Activated CD4-positive, alpha-beta memory T cell treated with anti-CD3 and anti-CD28 coated beads for 36 hours (primary cell): ENCODE measurements around the gene CARD11. TPM values are rescaled to one million over a fixed set of nuclear protein-coding genes. Genes with fewer than 3 reads are reported as not detected.
A peak's percentile ranks its signal among the peaks of the same experiment; 100 is the strongest.

Experiments
- CTCF ChIA-PET: fragments of 350-600 bp; sonication (Branson Sonifier 250); formaldehyde crosslinking; loops from one replicate; lab custom pipeline; 2021; ENCODE audit warnings: antibody characterized with exemption, inconsistent platforms; lab: Charles Lee
- POLR2A ChIA-PET: fragments of 350-600 bp; sonication (Branson Sonifier 250); formaldehyde crosslinking; loops from one replicate; lab custom pipeline; 2021; ENCODE audit warnings: antibody characterized with exemption; lab: Charles Lee
- DNase-seq: peaks from one replicate; pipeline ENCODE4 v3.0.0-alpha.2; 2020
- H3K27ac Mint-ChIP-seq: one replicate; pipeline ENCODE4 v1.8.0; 2021; ENCODE audit warnings: mixed read lengths
- H3K27me3 Mint-ChIP-seq: one replicate; pipeline ENCODE4 v1.8.0; 2021; ENCODE audit warnings: mixed read lengths
- H3K36me3 Mint-ChIP-seq: one replicate; pipeline ENCODE4 v1.8.0; 2021; ENCODE audit warnings: mixed read lengths
- H3K4me1 Mint-ChIP-seq: one replicate; pipeline ENCODE4 v1.8.0; 2021; ENCODE audit warnings: low read depth, mixed read lengths
- H3K4me3 Mint-ChIP-seq: one replicate; pipeline ENCODE4 v1.8.0; 2021; ENCODE audit warnings: mild to moderate bottlenecking, mixed read lengths
- H3K9me3 Mint-ChIP-seq: one replicate; pipeline ENCODE4 v1.8.0; 2021; ENCODE audit warnings: mixed read lengths
- intact Hi-C: fragments of 100-400 bp; cut with micrococcal nuclease; formaldehyde crosslinking; loops from one replicate; pipeline ENCODE4 v1.15.1; 2023
- total RNA-seq, 2 experiments: library from RNA; stranded (reverse); gene quantifications; one replicate each; pipeline ENCODE4 v1.2.3, GENCODE V29; 2021

Gene CARD11
- total RNA-seq, 2 experiments from 2014 or later = 107 to 108 TPM

DNA sequence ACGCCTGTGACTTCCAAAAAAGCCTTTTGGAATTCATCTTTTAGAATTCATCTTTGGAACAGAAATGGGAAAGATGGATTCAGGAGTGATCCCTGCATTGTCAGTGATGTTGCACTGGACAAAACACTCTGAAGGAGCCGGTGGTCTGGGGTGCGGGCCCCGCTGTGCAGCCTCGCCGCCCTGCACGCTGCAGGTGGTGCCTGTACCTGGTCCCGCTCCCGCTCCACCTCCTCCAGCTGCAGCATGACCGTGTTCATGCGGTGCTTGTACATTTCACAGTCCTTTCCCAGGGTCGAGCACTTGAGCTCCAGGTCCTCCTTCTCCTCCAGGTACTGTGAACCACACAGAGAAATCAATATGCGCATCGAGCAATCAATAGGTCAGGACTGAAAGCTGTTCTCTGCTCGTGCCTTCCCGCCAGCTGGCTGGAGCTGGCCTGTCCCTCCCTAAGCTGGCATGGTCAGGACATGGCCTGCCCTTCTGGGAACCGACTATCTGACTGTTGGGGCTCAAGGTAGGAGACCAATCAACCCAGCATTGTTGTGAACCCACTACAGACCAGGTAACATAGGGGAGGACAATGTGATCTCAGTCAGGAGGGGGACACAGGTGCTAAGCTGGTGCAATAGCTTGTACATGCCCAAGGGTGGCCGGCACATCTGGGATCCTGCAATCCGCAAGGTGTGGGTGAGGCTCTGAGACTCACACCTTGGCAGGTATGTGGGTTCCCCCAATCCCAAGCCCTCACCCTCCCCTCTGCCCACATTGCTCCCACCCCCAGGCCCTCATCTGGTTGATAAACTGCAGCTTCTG, 105.8 kb downstream of the CARD11 start:
- peak; percentile 5 for DNase-seq
- H3K4me3 Mint-ChIP-seq = no peak overlapping the region
- CTCF ChIA-PET = no interaction called here
- peaks cover 46% of the 10 kb centered on the region for H3K36me3 Mint-ChIP-seq
- POLR2A ChIA-PET = no interaction called here
- H3K27ac Mint-ChIP-seq = no peak overlapping the region
- intact Hi-C loops = no loop called here
- no peaks in the 10 kb centered on the region for H3K9me3 Mint-ChIP-seq
- H3K27me3 Mint-ChIP-seq = no peaks in the 10 kb centered on the region
- H3K4me1 Mint-ChIP-seq = peaks cover 18% of the 10 kb centered on the region

DNA sequence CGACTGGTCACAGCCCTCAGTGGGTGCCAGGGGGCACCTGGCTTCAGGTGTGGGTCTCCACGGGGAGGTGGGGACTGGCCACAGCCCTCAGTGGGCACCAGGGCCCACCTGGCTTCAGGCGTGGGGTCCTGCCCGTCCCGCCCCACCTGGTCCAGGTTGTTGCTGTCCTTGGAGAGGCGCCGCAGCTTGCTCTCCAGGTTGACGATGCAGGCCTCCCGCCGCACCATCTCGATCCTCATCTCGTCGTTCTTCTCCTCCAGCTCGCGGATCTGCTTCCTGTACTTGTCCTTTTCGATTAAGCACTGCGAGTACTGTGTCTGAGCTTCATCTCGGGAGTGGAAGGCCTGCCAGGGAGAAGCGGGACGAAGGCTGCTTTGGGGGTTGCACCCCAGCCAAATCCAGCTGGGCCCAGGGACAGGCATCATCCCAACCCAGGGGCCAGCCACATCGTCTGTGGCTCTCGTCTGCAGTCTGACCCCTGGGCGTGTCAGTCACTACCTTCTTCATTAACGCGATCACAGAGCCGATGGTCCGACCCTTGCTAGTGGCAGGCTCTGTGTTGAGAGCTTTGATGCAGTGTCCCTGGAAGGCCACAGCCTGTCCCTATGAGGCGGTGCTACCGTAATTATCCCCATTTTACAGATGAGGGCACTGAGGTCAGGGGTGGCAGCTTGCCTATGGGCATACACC, 106.6 kb downstream of the CARD11 start:
- no peaks in the 10 kb centered on the region for H3K9me3 Mint-ChIP-seq
- no peak overlapping the region for H3K4me3 Mint-ChIP-seq
- intact Hi-C loops = no loop called here
- H3K4me1 Mint-ChIP-seq = peaks cover 18% of the 10 kb centered on the region
- no peak overlapping the region for H3K27ac Mint-ChIP-seq
- CTCF ChIA-PET = no interaction called here
- no peak for DNase-seq
- no peaks in the 10 kb centered on the region for H3K27me3 Mint-ChIP-seq
- POLR2A ChIA-PET = no interaction called here
- H3K36me3 Mint-ChIP-seq = peaks cover 51% of the 10 kb centered on the region

DNA sequence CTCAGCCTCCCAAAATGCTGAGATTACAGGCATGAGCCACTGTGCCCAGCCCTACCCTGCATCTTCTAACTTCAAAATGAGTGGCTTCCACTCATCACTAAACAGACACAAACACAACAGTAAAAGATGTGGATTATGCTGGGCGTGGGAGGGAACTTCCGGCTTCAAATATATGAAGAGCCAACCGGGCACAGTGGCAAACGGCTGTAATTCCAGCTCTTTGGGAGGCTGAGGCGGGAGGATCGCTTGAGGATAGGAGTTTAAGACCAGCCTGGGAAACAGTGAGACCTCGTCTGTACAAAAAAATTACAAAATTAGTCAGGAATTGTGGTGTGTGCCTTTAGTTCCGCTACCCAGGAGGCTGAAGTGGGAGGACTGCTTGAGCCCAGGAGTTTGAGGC, 107.4 kb downstream of the CARD11 start:
- H3K9me3 Mint-ChIP-seq = no peaks in the 10 kb centered on the region
- H3K27ac Mint-ChIP-seq = no peak overlapping the region
- peaks cover 53% of the 10 kb centered on the region for H3K36me3 Mint-ChIP-seq
- peaks cover 18% of the 10 kb centered on the region for H3K4me1 Mint-ChIP-seq
- no peak overlapping the region for H3K4me3 Mint-ChIP-seq
- no peak for DNase-seq
- no peaks in the 10 kb centered on the region for H3K27me3 Mint-ChIP-seq
- intact Hi-C loops = no loop called here
- ChIA-PET POLR2A (no interaction called here), CTCF (no interaction called here)

DNA sequence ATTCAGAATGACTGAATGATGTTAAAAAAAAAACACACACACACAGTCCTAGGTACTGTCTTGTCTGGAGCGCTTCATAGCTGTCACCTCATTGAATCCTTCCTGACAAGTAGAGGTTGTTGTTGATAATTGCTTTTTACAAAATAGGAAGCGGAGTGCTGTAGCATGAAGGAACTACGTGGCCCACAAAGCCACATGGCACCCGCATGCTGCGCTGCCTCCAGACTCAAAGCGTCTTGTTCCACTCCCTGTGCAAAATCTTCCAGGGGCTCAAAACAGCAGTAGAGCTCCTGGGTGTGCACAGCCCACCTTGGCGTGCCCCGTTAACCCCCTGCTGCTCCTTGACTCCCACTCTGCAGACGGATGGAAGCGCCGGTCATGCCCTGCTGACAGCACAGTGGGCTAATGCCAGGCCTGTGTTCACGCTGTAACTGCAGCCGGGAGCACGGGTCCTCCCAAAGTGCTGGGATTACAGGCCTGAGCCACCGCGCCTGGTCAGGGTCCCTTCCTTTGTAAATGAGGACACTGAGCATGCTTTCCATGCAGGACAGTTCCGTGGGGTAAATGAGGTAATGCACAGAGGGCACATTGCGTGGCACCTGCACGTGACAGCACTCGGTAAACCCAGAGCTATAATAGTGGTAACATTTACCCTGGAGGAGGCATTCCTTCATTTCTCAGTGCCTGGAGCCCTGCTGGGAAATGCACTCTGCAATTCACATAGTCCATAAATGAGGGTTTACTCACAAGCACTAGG, 108.5 kb downstream of the CARD11 start:
- no peak for DNase-seq
- no peak overlapping the region for H3K4me3 Mint-ChIP-seq
- ChIA-PET POLR2A (interaction anchor here (0.6 kb wide), 1 partner anchor 181 kb away, joined by 3 read pairs; no protein-coding TSS in a partner anchor), CTCF (interaction anchor here (1.9 kb wide), 1 partner anchor 220 kb away, joined by 10 read pairs; no protein-coding TSS in a partner anchor)
- no peaks in the 10 kb centered on the region for H3K9me3 Mint-ChIP-seq
- H3K27me3 Mint-ChIP-seq = no peaks in the 10 kb centered on the region
- H3K4me1 Mint-ChIP-seq = peaks cover 18% of the 10 kb centered on the region
- H3K27ac Mint-ChIP-seq = peak overlapping the region; percentile 92
- H3K36me3 Mint-ChIP-seq = peaks cover 60% of the 10 kb centered on the region
- intact Hi-C loops = no loop called here

DNA sequence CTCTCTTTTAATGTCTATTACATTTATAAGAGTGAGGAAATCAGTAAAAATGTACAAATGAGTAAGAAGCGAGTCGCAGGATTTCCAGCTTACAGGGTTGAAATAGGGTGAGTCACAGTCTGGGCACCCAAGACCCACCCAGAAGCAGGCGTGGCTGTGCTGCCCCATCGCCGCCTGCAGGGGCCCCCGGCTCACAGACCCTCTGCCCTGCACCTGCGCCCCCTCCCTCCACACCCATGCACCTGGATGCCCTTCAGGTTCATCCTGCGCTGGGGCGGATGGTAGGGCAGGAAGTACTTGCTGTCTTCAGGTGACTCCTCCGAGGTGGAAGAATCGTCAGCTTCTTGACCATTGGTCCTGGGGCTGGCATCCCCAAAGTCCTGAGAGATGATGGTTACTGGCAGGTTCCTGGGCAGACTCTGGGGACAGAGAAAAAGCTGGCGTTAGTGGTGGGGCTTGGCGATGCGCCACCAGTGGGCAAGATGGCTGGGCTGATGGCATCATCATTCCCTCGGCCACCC, 109.4 kb downstream of the CARD11 start:
- CTCF ChIA-PET = interaction anchor here (0.7 to 1.9 kb wide), 4 partner anchors 18 to 221 kb away, joined by 3 to 10 read pairs (median 4); no protein-coding TSS in a partner anchor
- POLR2A ChIA-PET = interaction anchor here (0.6 kb wide), 1 partner anchor 180 kb away, joined by 3 read pairs; no protein-coding TSS in a partner anchor
- DNase-seq = peak; percentile 60
- no peaks in the 10 kb centered on the region for H3K9me3 Mint-ChIP-seq
- H3K4me3 Mint-ChIP-seq = no peak overlapping the region
- peaks cover 54% of the 10 kb centered on the region for H3K36me3 Mint-ChIP-seq
- H3K27ac Mint-ChIP-seq = peak overlapping the region; percentile 92
- H3K4me1 Mint-ChIP-seq = peaks cover 14% of the 10 kb centered on the region
- H3K27me3 Mint-ChIP-seq = no peaks in the 10 kb centered on the region
- intact Hi-C loops = no loop called here

DNA sequence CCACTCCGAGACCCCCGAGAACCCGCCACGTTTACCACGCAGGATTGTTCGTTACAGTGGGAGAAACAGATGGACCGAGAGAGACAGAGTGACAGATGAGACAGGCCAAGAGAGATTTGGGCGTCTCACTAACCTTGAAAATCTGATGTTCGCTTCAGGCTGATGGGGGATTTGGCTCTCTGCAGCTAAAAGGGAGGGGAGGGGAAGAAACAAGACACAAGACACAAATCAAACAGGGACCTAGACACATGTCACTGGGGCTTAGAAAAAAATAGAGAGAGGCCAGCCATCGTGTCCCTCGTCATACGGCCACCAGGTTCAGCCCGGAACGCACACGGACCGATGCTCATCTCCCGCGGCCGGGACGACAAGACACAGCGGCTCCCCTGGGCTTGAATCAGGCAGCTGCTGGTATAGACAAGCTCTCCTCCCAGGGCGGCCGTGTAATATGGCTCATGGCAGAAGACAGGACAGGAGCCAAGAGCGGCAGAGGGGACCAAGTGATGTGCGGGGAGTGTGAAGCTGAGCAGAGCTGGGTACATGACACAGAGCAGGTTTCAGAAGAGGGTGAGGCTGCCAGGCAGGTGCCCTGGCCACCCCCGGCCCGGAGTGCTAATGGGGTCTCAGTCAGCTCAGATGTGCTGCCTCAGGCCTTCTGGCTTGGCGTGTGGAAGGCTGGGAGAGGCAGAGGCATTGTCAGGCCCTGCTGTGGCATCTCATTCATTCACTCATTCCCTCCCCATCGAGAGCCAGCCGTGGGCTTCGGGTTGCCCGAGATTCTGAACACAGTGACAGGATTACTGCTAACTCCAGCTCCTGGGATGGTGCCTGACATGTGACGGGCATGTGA, 111.0 kb downstream of the CARD11 start:
- H3K36me3 Mint-ChIP-seq = peaks cover 46% of the 10 kb centered on the region
- CTCF ChIA-PET = interaction anchor here (1.2 to 1.9 kb wide), 3 partner anchors 47 to 222 kb away, joined by 3 to 10 read pairs (median 5); no protein-coding TSS in a partner anchor
- peak overlapping the region; percentile 25 for H3K27ac Mint-ChIP-seq

DNA sequence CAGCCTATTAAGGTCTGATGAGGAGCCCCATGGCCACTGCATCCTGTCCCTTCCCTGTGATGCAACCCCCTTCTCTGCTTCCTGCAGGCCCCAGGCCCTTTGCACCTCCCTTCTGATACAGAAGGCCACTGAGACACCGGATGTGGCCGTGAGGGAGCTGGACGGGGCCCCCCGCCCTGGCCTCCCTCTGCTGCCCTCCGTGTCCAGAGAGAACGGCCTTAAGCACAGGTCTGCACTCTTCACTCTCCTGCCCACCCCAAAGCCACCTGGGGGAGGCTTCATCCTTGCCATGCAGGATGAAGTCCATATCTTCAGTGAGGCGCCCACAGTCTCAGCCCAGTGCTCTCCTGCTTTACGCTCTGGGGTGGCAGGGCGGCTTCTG, 112.6 kb downstream of the CARD11 start:
- Mint-ChIP-seq H3K9me3 (no peaks in the 10 kb centered on the region), H3K4me3 (no peak overlapping the region), H3K4me1 (peaks cover 14% of the 10 kb centered on the region), H3K27ac (no peak overlapping the region), H3K27me3 (no peaks in the 10 kb centered on the region), H3K36me3 (peaks cover 44% of the 10 kb centered on the region)
- POLR2A ChIA-PET = no interaction called here
- CTCF ChIA-PET = no interaction called here
- DNase-seq = no peak
- intact Hi-C loops = no loop called here

More for the DNA sequence above, 111.0 kb downstream of the CARD11 start:
- Mint-ChIP-seq H3K27me3 (no peaks in the 10 kb centered on the region), H3K9me3 (no peaks in the 10 kb centered on the region), H3K4me1 (peaks cover 14% of the 10 kb centered on the region), H3K4me3 (no peak overlapping the region)
- POLR2A ChIA-PET = no interaction called here
- intact Hi-C loops = no loop called here
- DNase-seq = no peak

DNA sequence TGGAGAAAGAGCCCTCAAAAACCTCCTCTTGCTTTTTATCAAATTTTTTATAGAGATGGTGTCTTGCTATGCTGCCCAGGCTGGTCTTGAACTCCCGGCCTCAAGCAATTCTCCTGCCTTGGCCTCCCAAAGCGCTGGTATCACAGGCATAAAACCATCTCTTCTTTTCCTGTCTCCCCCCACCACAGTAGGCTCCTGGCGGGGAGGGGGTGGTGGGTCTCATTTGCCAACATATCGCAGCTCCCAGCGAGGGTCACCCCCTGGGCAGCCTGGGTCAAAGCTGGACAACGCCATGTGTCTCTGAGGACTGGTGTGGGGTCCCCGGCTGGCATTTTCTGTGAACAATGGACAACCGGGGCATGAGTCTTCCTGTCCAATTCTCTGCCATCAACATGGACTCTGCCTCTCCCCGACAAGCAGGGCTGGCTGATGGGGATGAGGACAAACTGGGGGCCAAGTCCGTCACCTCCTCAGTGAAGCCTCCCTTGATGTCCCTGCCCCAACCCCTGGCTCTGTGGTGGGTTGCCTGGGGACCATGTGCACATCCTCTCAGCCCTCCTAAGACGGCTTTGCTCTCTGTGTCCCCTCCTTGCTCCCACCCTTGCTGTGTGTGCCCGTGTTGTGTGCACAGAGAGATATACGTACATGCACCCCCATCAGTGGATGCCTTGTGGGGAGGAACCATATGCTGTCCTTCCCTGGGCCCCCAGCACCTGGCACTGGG, 113.2 kb downstream of the CARD11 start:
- peaks cover 44% of the 10 kb centered on the region for H3K36me3 Mint-ChIP-seq
- peaks cover 14% of the 10 kb centered on the region for H3K4me1 Mint-ChIP-seq
- H3K9me3 Mint-ChIP-seq = no peaks in the 10 kb centered on the region
- no peak overlapping the region for H3K27ac Mint-ChIP-seq
- H3K27me3 Mint-ChIP-seq = no peaks in the 10 kb centered on the region
- intact Hi-C loops = no loop called here
- ChIA-PET POLR2A (no interaction called here), CTCF (no interaction called here)
- DNase-seq = no peak
- H3K4me3 Mint-ChIP-seq = no peak overlapping the region

DNA sequence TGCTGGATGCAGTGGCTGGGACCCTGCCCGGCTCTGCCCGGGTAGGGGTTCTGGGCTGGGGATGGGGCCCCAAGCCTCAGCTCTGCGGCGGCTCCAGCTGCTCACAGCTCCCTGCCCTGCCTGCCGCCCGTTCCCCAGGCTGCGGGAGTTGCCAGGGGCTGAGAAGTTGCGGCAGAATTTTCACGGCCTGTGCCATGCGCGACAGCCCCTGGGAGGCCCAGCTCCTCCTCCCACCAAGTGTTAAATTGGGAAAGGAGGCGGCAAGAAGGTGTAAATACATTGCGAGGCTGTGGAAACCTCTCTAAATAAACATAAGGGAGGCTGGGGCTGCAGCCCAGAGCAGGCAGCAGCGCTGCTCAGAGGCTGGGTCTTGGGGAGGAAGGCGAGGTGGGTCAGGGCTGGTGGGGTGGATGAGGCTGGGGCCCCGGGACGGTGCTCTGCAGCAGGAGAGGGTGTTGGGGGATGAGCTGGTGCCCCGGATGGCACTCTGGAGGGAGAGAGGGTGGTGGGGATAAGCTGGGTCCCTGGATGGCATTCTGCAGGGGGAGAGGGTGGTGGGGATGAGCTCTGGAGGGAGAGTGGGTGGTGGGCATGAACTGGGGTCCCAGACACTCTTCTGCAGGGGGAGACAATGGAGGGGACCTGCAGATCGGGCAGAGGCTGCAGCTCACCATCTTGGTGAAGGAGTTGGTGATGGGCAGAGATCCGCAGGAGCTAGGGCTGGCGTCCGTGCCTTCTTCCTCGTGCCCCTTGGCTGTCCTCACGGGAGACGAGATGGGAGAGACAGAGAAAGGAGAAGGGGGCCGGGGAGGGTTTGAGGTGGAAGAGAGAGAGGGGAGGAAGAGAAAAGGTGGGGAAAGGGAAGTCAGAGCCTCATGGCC, 114.1 kb downstream of the CARD11 start:
- no peak for DNase-seq
- CTCF ChIA-PET = no interaction called here
- intact Hi-C loops = no loop called here
- Mint-ChIP-seq H3K4me1 (peaks cover 11% of the 10 kb centered on the region), H3K36me3 (peaks cover 43% of the 10 kb centered on the region), H3K27me3 (no peaks in the 10 kb centered on the region), H3K27ac (no peak overlapping the region), H3K9me3 (no peaks in the 10 kb centered on the region), H3K4me3 (no peak overlapping the region)
- POLR2A ChIA-PET = no interaction called here

DNA sequence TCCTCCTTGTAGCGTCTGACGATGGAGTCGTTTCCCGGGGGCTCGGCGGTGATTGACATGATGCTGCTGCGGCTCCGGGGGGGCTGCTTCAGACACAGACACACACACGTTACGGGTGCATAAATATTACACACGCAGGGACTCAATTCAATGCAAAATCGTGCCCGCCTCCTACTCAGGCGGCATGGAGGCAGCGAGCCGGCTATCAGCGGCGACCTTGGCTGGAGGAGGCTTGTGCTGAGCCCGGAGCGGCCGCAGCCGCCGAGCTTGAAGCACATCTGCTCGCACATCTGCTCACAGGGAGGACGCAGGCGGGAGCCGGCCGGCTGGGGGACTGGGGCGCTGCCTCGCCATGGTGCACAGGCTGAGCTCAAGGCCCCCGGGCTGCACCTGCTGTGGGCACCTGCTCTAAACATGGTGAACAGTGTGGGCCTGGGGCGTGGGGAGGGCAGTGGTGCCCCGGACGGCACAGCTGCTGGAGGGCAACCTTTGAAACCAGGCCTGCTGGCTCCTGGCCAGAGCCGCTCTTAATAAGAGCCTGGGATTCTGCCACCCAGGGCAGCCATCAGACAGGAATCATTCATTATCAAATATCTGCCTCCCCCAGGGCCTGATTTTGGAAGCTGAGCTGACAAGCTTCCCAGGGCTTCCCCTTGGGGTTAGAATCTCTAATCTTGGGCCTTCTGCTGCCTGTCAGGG, 114.9 kb downstream of the CARD11 start:
- POLR2A ChIA-PET = no interaction called here
- H3K27ac Mint-ChIP-seq = no peak overlapping the region

More for the DNA sequence above, 114.9 kb downstream of the CARD11 start:
- DNase-seq = no peak
- H3K4me1 Mint-ChIP-seq = peaks cover 3% of the 10 kb centered on the region
- no peak overlapping the region for H3K4me3 Mint-ChIP-seq
- peaks cover 36% of the 10 kb centered on the region for H3K36me3 Mint-ChIP-seq
- no peaks in the 10 kb centered on the region for H3K27me3 Mint-ChIP-seq
- CTCF ChIA-PET = no interaction called here
- intact Hi-C loops = no loop called here
- no peaks in the 10 kb centered on the region for H3K9me3 Mint-ChIP-seq
